ENCODE data around the gene SLC45A2.

- TF ChIP-seq YY1 (IDR thresholded peaks at IDR 0.05; ENCODE audit: insufficient read depth, insufficient read length) (no peak), SUZ12 (IDR thresholded peaks at IDR 0.05; ENCODE audit: extremely low read depth, insufficient read depth, insufficient read length) (no peak)
Measured at GRCh38 chr5:34011536-34011935, 27.0 kb upstream of the SLC45A2 start.
